Stimulated activated CD8-positive, alpha-beta memory T cell treated with anti-CD3 and anti-CD28 coated beads, Interleukin-4, amount 100 ng/mL, for 24 hours (primary cell): ENCODE data around the gene HYAL3.
"Not testable (repeated sequence)": the region's sequence is repeated elsewhere in the genome, so short reads cannot be mapped to it uniquely, and the experiment has no call there.

Experiments used
- DNase-seq: peaks from one replicate; pipeline ENCODE4 v3.0.0-alpha.2; 2020; ENCODE audit warnings: low read depth

Gene HYAL3

DNA sequence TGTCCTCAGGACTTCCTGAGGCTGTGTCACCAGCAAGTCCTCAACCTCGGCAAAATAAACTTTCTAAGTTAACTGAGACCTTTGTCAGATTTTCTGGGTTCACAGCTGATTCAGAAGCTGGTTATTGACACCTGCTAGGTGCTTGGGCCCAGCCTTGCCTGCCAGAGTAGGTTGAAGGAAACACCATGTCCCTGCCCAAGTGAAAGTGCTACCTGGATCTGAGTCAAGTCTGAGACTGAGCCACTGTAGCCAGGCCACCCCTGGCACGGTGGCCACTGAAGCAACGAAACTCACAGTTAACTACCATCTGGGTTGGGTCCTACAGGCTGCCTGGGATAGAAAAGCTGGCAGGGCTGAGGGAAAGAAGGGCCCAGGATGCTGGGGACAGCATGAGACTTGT is 15.1 kb upstream of the HYAL3 start:
- no peak for DNase-seq

DNA sequence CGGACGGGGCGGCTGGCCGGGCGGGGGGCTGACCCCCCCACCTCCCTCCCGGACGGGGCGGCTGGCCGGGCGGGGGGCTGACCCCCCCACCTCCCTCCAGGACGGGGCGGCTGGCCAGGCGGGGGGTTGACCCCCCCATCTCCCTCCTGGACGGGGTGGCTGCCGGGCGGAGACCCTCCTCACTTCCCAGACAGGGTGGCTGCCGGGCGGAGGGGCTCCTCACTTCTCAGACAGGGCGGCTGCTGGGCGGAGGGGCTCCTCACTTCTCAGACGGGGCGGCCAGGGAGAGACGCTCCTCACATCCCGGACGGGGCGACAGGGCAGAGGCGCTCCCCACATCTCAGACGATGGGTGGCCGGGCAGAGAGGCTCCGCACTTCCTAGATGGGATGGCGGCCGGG is 12.8 kb upstream of the HYAL3 start:
- not testable (repeated sequence) for DNase-seq

DNA sequence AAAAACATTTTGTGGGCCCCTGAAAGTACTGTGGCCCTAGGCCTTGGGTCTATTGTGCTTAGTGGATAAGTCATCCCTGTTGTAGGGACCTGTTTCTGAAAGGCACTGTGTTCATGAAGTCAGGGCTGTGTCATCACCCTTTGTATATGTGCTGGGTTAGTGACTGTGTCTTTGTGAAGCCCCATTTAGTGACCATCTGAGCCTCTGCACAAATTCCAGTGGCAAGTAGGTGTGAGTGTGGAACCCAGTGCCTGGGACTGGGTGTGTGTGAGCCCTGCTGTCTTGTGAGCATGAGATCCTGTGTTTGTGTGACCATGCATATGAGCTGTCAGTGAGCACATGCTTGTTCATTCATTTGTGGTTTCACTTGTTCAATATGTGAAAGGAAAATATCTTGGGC is 5.4 kb upstream of the HYAL3 start:
- no peak for DNase-seq

DNA sequence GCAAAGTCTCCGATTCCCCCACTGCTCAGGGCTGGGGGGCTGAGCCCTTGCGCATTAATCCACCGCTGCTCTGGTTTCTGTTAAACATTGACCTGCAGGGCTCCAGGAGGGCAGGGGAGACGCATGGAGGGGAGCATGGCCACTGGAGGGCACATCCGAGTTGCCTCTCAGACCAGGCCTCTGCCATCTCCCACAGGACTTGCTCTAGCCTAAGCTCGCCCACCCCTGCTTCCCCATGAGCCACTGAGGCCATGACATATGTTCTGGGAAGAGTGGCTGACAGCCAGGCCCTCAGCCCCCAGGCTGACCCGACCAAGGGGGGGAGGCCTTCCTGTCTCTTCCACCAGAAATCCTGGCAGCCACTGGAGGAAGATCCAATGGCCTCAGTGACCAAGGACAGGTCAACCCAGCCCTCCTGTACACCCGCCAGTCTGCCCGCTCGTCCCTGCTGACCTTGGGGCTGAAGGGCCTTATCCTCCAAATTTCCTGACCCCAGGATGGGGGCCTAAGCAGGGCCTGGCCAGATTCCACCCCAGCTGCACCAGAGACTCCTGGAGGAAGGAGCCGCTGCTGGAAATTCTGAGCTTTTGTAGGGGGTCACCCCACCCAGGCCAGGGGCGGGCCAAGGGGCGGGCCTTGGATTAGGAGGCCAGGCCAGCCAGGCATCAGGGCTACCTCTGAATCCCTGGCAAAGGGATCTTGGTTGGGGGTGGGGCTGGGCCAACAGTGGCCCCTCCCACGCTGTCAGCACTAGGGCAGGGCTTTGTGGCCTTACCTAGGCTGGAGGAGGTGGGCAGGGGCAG is 4.0 kb upstream of the HYAL3 start, which contains the start of gene HYAL1:
Gene HYAL1, minus strand, starts transcription at position 562 of the 803 bp plus-strand sequence. CDS start 618 bp downstream, outside the sequence.
- DNase-seq: no peak

DNA sequence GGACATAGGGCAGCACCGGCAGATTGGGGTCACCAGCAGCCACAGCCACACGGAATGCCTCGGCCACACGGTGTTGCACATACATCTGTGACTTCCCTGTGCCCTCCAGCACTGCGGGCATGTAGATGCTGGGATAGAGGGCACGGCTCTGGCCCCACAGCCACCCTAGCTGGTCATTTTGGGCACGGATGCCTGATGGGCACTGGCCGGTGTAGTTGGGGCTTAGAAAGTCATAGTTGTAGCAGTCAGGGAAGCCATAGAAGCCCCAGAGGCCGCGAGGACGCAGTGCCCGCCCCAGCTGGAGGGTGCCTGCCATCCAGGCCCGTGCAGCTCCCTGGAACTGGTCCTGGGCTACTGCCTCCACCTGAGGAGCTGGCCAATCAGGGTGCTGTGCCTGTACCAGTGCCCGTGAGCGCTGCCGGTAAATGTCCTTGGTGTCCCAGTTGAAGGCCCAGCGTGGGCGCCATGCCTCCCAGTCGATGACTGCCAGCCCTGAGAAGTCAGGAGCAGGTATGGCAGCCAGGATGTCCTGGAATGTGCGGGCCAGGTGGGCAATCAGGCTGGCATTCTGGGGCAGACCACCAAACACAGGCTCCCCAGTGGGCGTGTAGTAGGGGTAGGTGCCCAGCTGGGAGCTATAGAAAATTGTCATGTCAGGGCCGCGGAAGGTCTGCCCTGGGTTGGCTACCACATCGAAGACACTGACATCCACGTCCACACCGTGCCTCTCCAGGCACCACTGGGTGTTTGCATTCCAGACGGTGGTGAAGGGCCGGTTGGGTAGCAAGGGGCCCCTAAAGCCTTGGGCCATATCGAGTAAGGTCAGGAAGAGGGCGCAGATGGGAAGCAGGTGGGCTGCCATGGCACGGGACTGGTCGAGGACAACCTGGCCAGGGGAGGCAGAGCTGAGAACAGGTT is 3.1 kb upstream of the HYAL3 start:
- DNase-seq: no peak

DNA sequence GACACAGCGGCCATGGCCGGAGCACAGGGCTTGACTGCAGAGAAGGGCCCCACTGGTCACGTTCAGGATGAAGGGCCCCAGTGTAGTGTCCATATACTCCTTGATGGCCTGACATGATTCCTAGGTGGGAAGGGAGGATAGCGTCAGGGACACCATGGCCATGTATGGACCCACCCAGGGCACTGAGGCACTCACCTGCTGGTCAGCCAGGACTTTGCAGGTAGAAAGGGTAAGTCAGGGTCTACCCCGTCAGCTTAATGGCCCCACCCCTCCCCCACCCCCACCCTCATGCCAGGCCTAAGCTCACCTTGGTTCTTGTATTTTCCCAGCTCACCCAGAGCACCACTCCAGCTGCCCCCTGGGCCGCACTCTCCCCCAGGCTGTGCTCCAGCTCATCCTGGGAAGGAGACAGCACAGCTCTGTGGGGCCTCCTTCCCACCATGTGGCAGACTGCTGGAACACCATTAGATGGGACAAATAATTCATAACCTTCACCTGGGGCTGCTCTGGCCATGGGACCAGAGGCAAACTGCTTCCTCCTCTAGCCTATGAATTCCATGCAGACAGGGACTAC is 1.6 kb upstream of the HYAL3 start:
- DNase-seq: no peak

DNA sequence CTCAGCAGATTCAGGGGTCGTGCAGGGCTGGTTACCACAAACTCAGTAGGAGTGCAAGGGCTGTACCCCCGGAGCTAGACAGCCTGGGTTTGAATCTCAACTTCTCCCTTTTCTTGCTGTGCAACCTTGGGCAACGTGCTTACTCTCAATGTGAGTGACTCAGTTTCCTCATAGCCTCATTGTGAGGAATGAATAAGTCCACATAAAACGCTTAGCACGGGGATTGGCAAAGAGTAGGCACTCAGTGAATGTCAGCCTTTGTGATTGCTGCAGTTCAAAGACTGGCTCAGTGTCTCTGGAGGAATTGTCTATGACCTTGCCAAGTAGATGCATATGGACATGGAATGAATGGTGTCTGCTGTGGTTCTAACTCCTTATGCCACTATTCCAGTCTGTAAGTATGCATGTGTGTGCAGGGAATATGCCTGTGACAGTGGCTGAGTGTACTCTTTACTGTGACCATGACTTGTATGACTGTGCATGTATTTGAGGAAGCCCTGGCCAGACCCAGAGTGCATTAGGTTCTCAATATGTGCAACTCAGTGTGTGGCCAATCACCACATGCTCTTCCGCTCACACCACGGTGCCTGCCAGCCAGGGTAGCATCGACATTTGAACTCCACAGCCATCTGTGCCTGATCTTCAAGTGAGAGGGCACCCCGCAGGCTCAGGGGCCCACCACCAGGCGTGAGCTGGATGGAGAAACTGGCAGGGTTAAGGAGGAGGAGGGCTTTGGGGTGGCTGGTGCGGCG is 900 bp upstream of the HYAL3 start:
- no peak for DNase-seq

DNA sequence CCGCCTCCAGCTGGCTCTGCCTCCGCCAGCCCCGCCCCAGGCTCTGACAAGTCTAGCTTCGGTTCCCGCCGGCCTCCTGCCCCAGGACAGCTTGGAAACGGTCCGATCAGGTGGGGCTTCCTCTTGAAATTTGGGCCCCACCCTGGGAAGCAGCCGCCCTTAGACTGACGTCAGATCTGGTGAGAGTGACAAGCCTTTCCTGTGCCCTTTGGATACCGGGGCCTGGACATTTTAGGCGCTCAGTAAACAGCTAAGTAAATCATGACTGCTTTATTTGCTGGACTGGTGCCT is 378 bp upstream of the HYAL3 start:
- no peak for DNase-seq

DNA sequence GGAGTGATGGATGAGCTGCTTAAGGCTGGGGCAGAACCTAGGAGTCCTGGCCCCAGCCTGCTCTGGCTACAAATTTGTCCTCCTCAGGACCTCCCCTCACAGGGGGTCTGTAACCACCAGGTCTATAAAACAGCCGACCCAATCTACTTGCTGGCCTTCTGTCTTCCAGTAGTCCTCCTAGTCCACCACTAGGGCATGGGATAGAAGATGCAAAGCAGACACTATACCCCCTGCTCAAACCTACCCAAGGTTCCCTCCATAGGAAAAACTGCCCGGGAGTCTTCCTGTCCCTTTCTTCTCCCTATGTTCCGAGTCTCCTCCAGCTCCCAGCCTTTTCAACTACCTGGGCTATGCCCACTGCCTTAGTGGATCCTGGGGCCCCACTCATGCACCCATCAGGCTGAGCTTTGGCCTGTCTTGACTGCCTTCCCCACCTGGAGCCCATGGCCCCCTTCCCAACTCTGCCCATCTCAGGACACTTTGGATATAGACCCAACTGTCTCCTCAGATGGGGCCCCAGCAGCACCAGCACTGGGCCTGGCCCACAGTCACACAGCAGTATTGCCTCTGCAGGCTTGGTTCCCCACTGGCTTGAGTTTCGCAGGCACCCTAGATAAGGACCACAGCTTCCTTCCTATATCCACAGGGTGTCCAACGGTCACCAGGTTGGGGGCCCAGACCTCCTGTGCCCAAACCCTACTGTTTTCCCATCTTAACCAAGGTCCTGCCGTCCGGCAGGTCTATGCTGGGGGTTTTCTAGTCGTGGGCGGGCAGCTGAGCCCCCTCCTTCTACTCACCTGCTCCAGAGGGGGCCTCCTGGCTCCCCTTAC is 1.1 kb downstream of the HYAL3 start:
- DNase-seq: no peak

DNA sequence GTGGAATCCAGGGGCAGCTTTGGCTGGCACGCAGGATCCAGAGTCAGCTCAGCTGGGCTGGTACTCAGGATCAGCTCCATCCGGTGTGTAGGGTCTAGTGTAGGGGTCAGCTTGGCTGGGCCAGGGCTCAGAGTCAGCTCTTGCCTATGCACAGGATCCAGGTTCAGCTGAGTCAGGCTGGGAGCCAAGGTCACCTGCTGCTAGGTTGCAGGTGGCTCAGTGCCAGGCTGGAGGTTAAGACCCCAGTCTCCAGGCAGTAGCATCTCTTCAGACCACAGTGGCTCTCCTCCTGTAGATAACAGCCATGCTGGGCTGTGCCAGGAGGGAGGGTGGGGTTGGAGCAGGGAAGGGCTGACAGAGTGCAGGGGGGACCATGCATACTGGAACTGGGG is 1.8 kb downstream of the HYAL3 start:
- DNase-seq: no peak

DNA sequence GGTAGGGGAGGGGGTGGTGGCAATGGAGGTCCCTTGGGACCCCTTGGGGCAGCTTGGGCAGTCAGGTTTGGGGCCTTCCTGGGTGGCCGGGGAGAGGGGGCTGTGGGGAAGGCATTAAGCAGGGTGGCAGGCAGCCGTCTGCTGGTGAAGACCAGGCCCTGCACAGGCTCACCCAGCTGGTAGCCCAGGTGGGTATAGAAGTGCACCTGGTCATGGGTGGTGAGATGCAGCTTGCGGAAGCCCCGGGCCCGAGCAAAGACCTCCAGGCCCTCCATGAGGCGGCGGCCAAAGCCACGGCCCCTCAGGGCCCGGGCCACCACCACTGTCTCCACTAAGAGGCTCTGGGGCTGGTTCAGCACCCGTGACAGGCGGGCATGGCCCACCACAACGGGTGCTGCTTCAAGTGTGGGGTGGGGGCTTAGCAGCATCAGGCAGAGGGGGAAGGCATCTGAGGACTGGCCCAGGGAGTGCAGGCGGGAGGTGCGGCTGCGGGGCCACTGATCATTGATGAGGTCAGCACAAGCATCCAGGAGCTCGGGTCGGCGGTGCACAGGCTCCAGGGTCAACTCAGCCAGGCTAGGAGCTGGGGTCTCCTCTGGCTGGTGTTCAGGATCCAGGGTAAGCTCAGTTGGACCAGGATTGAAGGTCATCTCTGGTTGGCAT is 2.4 kb downstream of the HYAL3 start:
- DNase-seq: no peak

DNA sequence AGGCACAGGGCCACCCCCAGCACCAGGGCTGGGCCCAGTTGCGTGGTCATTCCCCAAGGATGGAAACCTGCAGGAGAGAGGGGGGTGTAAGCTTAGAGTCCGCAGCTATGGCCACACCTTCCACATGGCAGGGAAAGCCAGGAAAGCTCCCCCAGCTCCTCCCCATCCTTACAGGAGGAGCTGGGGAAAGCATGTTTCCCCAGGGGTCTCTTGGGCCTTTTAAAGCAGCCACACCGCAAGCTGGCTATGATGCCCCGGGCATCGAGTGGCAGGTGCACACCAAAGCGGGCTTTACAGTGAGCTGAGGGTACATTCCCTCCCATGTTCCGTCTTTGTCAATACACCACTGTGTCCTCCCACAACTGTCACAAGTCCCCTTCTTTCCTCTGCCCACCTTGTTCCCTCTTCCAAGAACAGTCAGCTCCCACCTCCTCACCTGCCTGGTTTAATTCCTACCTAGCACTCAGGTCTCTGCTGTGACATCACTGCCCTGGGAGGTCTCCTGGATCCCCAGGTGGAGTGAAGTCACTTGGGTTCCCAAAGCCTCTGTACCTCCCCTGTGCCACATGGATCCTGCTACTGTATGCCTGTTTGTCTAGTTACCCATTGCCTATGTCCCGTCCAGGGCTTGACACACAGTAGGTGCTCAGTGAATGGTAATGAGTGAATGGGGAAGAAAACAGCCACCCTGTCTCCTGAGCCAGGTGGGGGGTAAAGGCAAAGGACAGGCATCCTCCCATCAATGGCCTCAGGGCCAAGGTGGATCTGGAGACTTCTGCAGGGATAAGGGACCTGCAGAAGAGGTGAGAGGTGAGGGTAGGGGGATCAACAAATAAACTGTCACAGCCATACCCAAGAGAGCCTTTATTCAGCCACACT is 3.4 kb downstream of the HYAL3 start:
- no peak for DNase-seq

DNA sequence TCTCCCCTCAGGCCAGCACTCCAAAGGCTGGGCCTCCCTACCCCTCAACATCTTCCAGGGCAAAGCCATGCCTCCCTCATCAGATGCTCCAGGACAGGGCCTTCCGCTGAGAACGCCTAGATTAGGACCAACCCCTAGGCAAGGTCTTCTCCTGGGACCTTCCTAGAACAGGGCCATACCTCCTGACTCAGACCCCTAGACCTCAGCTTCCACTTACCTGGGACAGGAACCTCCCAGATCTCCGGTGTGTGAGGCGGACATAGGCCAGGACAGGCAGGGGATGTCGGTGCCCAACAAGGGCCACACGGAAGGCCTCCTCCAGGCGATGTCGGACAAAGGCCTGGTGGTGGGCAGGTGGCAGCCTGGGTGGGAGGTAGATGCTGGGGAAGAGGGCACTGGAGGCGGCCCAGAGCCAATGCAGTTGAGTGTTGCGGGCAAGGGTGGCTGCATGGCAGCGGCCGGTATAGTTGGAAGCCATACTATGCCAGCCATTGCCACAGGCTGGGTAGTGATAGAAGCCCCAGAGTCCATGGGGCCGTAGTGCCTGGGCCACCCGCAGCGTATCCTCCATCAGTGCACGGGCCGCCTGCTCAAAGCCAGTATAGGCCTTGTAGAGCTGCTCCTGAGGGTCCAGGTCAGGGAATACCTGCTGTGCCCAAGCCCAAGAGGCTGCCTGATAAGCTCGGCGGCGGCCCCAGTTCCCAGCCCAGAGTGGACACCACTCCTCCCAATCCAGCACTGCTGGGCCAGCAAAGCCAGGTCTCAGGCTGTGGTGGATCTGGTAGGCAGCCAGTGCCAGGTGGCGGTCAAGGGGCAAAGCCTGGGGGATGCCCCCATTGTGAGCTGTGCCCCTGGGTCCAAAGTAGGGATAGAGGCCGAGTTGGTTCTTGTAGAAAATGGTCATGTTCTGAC is 4.5 kb downstream of the HYAL3 start:
- no peak for DNase-seq

DNA sequence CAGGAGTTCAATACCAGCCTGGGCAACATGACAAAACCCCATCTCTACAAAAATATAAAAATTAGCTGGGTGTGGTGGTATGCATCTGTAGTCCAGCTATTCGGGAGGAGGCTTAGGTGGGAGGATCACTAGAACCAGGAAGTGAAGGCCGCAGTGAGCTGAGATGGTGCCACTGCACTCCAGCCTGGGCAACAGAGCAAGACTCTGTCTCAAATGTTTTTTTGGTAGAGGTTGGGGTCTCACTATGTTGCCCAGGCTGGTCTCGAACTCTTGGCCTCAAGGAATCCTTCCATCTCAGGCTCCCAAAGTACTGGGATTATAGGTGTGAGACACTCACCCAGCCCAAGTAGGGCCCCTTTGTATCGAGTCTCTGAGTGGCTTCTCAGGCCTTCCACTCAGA is 5.1 kb downstream of the HYAL3 start:
- no peak for DNase-seq

DNA sequence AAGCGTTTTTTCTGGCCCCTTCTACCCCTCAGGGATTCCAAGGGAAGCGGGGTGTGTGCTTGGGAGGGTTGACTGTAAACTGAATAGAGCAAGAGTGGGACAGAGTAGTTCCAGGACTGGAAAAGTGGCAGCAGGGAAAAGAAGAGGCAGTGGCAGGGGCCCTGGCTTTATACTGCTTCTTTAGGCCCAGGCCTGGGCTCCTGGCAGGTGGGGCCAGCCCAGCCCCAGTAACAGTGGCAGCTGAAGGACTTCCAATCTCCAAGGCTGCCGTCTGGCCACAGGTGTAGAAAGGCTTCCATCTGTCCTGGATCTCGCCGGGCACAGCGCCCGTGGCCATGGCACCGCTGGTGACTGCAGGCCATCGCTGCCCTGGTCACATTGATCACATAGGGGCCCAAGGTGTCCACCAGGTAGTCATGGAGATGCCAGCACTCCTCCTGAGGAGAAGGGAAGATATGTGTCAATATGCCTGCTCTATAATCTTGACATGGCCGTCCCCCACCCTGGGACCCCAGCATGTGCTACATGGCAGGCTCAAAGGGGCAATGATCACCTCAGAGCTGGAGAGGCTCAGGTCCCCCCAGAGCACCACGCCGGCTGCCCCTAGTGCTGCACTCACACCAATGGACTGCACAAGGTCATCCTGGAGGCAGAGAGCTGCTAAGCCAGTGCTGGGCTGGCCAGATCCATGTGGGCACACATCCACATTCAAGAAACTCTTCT is 6.0 kb downstream of the HYAL3 start:
- DNase-seq: no peak

DNA sequence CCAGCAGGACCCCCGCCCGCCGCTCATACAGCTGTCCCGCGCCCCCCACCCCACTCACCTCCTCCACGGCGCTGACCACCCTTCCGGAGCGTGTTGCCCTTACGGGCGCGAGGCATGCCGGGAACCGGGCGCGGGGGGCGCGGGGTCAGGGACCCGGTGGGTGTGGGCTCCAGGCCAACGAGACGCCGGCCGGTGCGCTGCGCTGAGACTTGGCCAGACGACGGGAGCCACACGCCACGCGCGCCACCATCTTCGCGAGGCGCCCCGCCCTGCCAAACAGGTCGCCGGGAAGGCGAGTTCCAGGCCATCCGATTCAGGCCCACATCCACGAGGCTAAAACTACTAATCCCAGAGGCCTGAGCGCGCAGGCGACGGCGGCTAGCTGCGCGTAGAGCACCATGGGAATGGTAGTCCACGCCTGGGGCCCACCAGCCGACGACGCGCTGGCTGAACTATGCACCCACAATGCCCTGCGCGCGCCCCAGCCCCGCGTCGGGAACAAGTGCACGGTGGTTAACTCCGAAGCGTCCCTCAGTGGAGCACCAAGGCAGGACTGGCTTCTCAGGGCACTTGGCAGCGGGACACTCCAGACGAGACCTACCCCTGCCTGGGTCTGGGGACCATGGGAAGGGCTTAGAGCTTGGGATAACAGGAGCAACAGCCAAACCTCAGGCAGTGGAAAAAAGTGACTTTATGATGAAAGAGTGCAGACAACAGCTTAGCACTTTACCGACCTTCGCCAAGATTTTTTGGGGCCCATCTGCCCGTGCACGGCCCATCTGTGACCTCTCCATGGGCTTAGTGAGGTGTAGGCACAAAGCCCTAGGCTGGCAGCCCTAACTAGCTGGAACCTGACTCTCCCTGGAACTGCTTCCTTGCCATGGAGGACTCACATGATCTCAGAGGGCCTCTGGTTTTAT is 6.8 kb downstream of the HYAL3 start, which contains the start of gene IFRD2:
Gene IFRD2, minus strand, starts transcription at position 271 of the 920 bp plus-strand sequence. Its CDS starts 155 bp downstream, at position 116.
- DNase-seq: peak; percentile 92

DNA sequence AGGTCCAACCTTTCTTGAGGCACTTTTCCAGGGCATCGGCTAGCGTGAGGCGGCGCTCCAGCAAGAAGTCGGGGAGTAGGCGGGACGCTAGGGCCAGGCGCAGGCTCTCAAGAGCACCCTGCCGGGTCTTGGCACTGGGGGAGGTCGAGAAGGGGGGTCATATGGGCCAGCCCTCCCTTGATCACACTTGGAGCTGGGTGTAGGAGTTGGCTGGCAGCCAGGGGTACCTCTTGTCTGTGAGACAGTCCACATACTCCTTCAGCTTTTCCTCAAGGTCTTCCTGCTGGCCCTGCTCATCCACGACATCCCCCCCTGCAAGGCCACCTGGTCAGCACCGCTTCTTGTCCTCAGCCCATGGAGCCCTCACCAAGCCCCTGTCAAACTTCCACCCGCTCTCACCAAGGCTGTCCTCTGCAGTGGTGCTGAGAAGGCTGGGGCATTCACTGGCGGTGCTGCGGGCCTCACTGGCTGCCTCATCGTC is 9.0 kb downstream of the HYAL3 start:
- DNase-seq: no peak
